K562 (cell line): ENCODE data around the gene LIMD2. TPM values are rescaled to one million over a fixed set of nuclear protein-coding genes. Genes with fewer than 3 reads are reported as not detected.
A peak's percentile ranks its signal among the peaks of the same experiment; 100 is the strongest.

Experiments
- ARID2 ChIP-seq: fragments of 450-650 bp; IDR thresholded peaks from 2 replicates; pipeline ENCODE4 v1.6.1; 2017; ENCODE audit warnings: antibody characterized with exemption, mild to moderate bottlenecking
- CREM ChIP-seq: IDR thresholded peaks from 2 replicates; pipeline ENCODE4 v1.6.1; 2014; ENCODE audit warnings: antibody characterized with exemption, low read depth
- GATAD2A ChIP-seq: fragments of 450-650 bp; IDR thresholded peaks from 2 replicates; pipeline ENCODE4 v1.6.1; 2017
- GATAD2B ChIP-seq: fragments of 450-650 bp; IDR thresholded peaks from 2 replicates; pipeline ENCODE4 v1.6.1; 2017; ENCODE audit warnings: mild to moderate bottlenecking, borderline replicate concordance
- HDAC6 ChIP-seq: IDR thresholded peaks from 2 replicates; pipeline ENCODE4 v1.6.1; 2012; ENCODE audit warnings: low read depth, mild to moderate bottlenecking, control low read depth, inconsistent platforms, low read length, moderate library complexity
- MAFK ChIP-seq: IDR thresholded peaks from 2 replicates; pipeline ENCODE4 v1.6.1; 2011; ENCODE audit warnings: low read length, improper control_type of control experiment
- TGIF2 ChIP-seq: sonication (generic); formaldehyde crosslinking; IDR thresholded peaks from 2 replicates; pipeline ENCODE4 v1.8.1; 2022; ENCODE audit warnings: mild to moderate bottlenecking, missing genetic modification reagents, moderate library complexity
- ZNF12 ChIP-seq: sonication (generic); formaldehyde crosslinking; IDR thresholded peaks from 2 replicates; pipeline ENCODE4 v1.4.0; 2020; ENCODE audit warnings: mild to moderate bottlenecking, missing genetic modification reagents
- polyA plus RNA-seq, 8 experiments: library from polyadenylated mRNA; depleted of rRNA in 4 of 8; stranded (reverse) in 5 of 8; unstranded in 3 of 8; fragments of >200 nt; fragmentation: Nextera tagmentation in 2 of 8; fragmentation: Illumina TruSeq in 1 of 8; extraction: Ambion mirVana in 2 of 8; extraction: Trizol in 1 of 8; gene quantifications; 2 replicates each; pipeline versions ENCODE4 v1.2.1 to v1.2.3, GENCODE V29; 2011 to 2014; ENCODE audit warnings: inconsistent platforms in 1 of 8, missing spikeins in 1 of 8
- total RNA-seq, 7 experiments: library from RNA; depleted of rRNA in 6 of 7; stranded (reverse); fragments of >200 nt in 6 of 7; fragmentation: Illumina TruSeq in 2 of 7; extraction: Trizol in 2 of 7; gene quantifications; 2 replicates each; pipeline versions ENCODE4 v1.2.1 to v1.2.3, GENCODE V29; 2011 to 2021; ENCODE audit warnings: low replicate concordance in 1 of 7
- TF ChIP-seq, protein P1 (sequence below): fragments of 200-600 bp; sonication (generic); IDR thresholded peaks from one replicate; pipeline ENCODE4 v1.6.1; 2012; ENCODE audit warnings: mild to moderate bottlenecking, low read depth, low read length, inconsistent platforms
- TF ChIP-seq, protein P2 (sequence below): fragments of 450-650 bp; IDR thresholded peaks from 2 replicates; pipeline ENCODE4 v1.6.1; 2016; ENCODE audit warnings: missing biosample characterization, missing genetic modification characterization
- TF ChIP-seq, protein P3 (sequence below): fragments of 450-650 bp; formaldehyde crosslinking; IDR thresholded peaks from 2 replicates; pipeline ENCODE4 v1.4.0; 2020; ENCODE audit warnings: mild to moderate bottlenecking, moderate library complexity
- TF ChIP-seq, protein P4 (sequence below), 3 experiments: IDR thresholded peaks in 2 of 3; conservative IDR thresholded peaks in 1 of 3; 2 replicates each; pipeline ENCODE4 v1.5.1; 2011 to 2012; ENCODE audit warnings: low read length in 3 of 3, mild to moderate bottlenecking in 3 of 3, control low read depth in 2 of 3, improper control_type of control experiment in 1 of 3, inconsistent platforms in 1 of 3, low read depth in 1 of 3, mixed read lengths in 1 of 3, moderate library complexity in 1 of 3; ENCODE audit not compliant: insufficient read depth in 2 of 3

LIMD2 gene
- total and polyA plus RNA-seq, 9 of the 15 experiments (the other 6 are each of a cell fraction or from before 2014, with no cell fraction given), result 0.07 to 11.2 (median 2.8) TPM

- TF ChIP-seq, protein P1, sequence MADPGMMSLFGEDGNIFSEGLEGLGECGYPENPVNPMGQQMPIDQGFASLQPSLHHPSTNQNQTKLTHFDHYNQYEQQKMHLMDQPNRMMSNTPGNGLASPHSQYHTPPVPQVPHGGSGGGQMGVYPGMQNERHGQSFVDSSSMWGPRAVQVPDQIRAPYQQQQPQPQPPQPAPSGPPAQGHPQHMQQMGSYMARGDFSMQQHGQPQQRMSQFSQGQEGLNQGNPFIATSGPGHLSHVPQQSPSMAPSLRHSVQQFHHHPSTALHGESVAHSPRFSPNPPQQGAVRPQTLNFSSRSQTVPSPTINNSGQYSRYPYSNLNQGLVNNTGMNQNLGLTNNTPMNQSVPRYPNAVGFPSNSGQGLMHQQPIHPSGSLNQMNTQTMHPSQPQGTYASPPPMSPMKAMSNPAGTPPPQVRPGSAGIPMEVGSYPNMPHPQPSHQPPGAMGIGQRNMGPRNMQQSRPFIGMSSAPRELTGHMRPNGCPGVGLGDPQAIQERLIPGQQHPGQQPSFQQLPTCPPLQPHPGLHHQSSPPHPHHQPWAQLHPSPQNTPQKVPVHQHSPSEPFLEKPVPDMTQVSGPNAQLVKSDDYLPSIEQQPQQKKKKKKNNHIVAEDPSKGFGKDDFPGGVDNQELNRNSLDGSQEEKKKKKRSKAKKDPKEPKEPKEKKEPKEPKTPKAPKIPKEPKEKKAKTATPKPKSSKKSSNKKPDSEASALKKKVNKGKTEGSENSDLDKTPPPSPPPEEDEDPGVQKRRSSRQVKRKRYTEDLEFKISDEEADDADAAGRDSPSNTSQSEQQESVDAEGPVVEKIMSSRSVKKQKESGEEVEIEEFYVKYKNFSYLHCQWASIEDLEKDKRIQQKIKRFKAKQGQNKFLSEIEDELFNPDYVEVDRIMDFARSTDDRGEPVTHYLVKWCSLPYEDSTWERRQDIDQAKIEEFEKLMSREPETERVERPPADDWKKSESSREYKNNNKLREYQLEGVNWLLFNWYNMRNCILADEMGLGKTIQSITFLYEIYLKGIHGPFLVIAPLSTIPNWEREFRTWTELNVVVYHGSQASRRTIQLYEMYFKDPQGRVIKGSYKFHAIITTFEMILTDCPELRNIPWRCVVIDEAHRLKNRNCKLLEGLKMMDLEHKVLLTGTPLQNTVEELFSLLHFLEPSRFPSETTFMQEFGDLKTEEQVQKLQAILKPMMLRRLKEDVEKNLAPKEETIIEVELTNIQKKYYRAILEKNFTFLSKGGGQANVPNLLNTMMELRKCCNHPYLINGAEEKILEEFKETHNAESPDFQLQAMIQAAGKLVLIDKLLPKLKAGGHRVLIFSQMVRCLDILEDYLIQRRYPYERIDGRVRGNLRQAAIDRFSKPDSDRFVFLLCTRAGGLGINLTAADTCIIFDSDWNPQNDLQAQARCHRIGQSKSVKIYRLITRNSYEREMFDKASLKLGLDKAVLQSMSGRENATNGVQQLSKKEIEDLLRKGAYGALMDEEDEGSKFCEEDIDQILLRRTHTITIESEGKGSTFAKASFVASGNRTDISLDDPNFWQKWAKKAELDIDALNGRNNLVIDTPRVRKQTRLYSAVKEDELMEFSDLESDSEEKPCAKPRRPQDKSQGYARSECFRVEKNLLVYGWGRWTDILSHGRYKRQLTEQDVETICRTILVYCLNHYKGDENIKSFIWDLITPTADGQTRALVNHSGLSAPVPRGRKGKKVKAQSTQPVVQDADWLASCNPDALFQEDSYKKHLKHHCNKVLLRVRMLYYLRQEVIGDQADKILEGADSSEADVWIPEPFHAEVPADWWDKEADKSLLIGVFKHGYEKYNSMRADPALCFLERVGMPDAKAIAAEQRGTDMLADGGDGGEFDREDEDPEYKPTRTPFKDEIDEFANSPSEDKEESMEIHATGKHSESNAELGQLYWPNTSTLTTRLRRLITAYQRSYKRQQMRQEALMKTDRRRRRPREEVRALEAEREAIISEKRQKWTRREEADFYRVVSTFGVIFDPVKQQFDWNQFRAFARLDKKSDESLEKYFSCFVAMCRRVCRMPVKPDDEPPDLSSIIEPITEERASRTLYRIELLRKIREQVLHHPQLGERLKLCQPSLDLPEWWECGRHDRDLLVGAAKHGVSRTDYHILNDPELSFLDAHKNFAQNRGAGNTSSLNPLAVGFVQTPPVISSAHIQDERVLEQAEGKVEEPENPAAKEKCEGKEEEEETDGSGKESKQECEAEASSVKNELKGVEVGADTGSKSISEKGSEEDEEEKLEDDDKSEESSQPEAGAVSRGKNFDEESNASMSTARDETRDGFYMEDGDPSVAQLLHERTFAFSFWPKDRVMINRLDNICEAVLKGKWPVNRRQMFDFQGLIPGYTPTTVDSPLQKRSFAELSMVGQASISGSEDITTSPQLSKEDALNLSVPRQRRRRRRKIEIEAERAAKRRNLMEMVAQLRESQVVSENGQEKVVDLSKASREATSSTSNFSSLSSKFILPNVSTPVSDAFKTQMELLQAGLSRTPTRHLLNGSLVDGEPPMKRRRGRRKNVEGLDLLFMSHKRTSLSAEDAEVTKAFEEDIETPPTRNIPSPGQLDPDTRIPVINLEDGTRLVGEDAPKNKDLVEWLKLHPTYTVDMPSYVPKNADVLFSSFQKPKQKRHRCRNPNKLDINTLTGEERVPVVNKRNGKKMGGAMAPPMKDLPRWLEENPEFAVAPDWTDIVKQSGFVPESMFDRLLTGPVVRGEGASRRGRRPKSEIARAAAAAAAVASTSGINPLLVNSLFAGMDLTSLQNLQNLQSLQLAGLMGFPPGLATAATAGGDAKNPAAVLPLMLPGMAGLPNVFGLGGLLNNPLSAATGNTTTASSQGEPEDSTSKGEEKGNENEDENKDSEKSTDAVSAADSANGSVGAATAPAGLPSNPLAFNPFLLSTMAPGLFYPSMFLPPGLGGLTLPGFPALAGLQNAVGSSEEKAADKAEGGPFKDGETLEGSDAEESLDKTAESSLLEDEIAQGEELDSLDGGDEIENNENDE, result no peak
- TF ChIP-seq CREM (peak; percentile 16; the same call in 1 of the 2 replicates), HDAC6 (no peak), ARID2 (0 out of 2 replicates have a peak, but pooled peaks have one; percentile 16), GATAD2B (no peak; the same call in 1 of the 2 replicates), GATAD2A (no peak), TGIF2 (CRISPR knock-in tag) (no peak), ZNF12 (CRISPR knock-in tag) (0 out of 2 replicates have a peak, but pooled peaks have one; percentile 30), MAFK (no peak)
- TF ChIP-seq, protein P2, sequence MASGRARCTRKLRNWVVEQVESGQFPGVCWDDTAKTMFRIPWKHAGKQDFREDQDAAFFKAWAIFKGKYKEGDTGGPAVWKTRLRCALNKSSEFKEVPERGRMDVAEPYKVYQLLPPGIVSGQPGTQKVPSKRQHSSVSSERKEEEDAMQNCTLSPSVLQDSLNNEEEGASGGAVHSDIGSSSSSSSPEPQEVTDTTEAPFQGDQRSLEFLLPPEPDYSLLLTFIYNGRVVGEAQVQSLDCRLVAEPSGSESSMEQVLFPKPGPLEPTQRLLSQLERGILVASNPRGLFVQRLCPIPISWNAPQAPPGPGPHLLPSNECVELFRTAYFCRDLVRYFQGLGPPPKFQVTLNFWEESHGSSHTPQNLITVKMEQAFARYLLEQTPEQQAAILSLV (tag), result no peak
- TF ChIP-seq, protein P3, sequence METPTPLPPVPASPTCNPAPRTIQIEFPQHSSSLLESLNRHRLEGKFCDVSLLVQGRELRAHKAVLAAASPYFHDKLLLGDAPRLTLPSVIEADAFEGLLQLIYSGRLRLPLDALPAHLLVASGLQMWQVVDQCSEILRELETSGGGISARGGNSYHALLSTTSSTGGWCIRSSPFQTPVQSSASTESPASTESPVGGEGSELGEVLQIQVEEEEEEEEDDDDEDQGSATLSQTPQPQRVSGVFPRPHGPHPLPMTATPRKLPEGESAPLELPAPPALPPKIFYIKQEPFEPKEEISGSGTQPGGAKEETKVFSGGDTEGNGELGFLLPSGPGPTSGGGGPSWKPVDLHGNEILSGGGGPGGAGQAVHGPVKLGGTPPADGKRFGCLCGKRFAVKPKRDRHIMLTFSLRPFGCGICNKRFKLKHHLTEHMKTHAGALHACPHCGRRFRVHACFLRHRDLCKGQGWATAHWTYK (CRISPR knock-in tag), result no peak
- TF ChIP-seq, protein P4, sequence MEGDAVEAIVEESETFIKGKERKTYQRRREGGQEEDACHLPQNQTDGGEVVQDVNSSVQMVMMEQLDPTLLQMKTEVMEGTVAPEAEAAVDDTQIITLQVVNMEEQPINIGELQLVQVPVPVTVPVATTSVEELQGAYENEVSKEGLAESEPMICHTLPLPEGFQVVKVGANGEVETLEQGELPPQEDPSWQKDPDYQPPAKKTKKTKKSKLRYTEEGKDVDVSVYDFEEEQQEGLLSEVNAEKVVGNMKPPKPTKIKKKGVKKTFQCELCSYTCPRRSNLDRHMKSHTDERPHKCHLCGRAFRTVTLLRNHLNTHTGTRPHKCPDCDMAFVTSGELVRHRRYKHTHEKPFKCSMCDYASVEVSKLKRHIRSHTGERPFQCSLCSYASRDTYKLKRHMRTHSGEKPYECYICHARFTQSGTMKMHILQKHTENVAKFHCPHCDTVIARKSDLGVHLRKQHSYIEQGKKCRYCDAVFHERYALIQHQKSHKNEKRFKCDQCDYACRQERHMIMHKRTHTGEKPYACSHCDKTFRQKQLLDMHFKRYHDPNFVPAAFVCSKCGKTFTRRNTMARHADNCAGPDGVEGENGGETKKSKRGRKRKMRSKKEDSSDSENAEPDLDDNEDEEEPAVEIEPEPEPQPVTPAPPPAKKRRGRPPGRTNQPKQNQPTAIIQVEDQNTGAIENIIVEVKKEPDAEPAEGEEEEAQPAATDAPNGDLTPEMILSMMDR (IDR thresholded peaks at IDR 0.05 in 2 of 3, conservative IDR thresholded peaks at IDR 0.05 in 1 of 3; ENCODE audit: insufficient read depth in 2 of 3, low read depth in 1 of 3, low read length in 3 of 3), result no peak
These were observed 41.7 kb upstream of the LIMD2 start, which contains the start of gene STRADA (continued) for GRCh38 chr17:63741408-63742173.
